Suprapubic skin (tissue), 4 donors: ENCODE results near the gene CDH13.

Source experiments
- CTCF ChIP-seq, 2 donors: fragments of 200-600 bp in 1 of 2; fragments of 450-650 bp in 1 of 2; sonication (generic) in 1 of 2; IDR thresholded peaks; one replicate each; pipeline ENCODE4 v1.5.1; 2016 to 2019; ENCODE audit warnings: antibody characterized with exemption in 2 of 2, mild to moderate bottlenecking in 1 of 2, moderate library complexity in 1 of 2
- EP300 ChIP-seq: sonication (generic); formaldehyde crosslinking; IDR thresholded peaks from one replicate; pipeline ENCODE4 v1.6.1; 2017; ENCODE audit warnings: antibody characterized with exemption
- POLR2A ChIP-seq, 2 donors: fragments of 450-650 bp; IDR thresholded peaks; one replicate each; pipeline ENCODE4 v1.6.1; 2017; ENCODE audit warnings: antibody characterized with exemption in 2 of 2, mild to moderate bottlenecking in 2 of 2, moderate library complexity in 2 of 2
- POLR2AphosphoS5 ChIP-seq, 3 donors: sonication (generic); formaldehyde crosslinking; IDR thresholded peaks; one replicate each; pipeline ENCODE4 v1.6.1; 2017; ENCODE audit warnings: antibody characterized with exemption in 3 of 3

DNA sequence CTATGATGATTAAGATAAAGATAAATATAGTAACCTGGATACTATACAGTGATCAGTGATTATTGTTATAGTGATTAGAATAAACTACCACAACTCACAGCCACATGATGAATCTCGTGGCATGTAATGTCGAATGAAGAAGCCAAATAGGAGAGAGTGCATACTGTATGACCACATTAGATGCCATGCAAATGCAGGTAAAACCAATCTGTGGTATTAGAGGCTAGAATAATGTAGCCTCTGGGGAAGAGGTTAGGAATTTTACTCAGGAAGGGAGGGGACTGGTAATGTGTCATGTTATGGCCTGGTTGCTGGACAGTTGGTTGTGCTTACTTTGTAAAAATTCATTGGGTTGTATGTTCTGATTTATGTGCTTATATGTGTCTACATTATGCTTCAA, 402.7 kb downstream of the CDH13 start:
- TF ChIP-seq CTCF (IDR thresholded peaks at IDR 0.05) (no peak), POLR2AphosphoS5 (IDR thresholded peaks at IDR 0.05) (no peak), EP300 (no peak), POLR2A (IDR thresholded peaks at IDR 0.05) (no peak)
